Breast epithelium (tissue), 4 donors: Measurements from ENCODE around the gene CNTRL. TPM values are rescaled to one million over a fixed set of nuclear protein-coding genes. Genes with fewer than 3 reads are reported as not detected.

Source experiments
- DNase-seq, 2 donors: peaks; one replicate each; pipeline ENCODE4 v3.0.0-alpha.2; 2019; ENCODE audit warnings: low spot score in 2 of 2
- H3K27ac ChIP-seq, 2 donors: fragments of 200-600 bp; sonication (generic) in 1 of 2; one replicate each; pipeline ENCODE4 v1.5.1; 2016 to 2019; ENCODE audit warnings: mild to moderate bottlenecking in 1 of 2
- H3K27me3 ChIP-seq, 2 donors: fragments of 200-600 bp; sonication (generic) in 1 of 2; one replicate each; pipeline versions ENCODE4 v1.5.1 to v1.6.0; 2017 to 2019; ENCODE audit warnings: control low read depth in 1 of 2, mild to moderate bottlenecking in 1 of 2
- H3K36me3 ChIP-seq: fragments of 200-600 bp; one replicate; pipeline ENCODE4 v1.5.1; 2019
- H3K4me1 ChIP-seq, 2 donors: fragments of 200-600 bp; sonication (generic); one replicate each; pipeline ENCODE4 v1.5.1; 2016 to 2019; ENCODE audit warnings: control low read depth in 1 of 2
- H3K4me3 ChIP-seq, 3 donors: fragments of 200-600 bp; sonication (generic); 1 replicate in 2 of 3; 2 replicates in 1 of 3; pipeline ENCODE4 v1.5.1; 2016 to 2019; ENCODE audit warnings: mild to moderate bottlenecking in 3 of 3, moderate library complexity in 2 of 3
- H3K9me3 ChIP-seq, 2 donors: fragments of 200-600 bp; sonication (generic) in 1 of 2; one replicate each; pipeline ENCODE4 v1.5.1; 2016 to 2019; ENCODE audit warnings: control low read depth in 1 of 2
- POLR2A ChIP-seq: fragments of 450-650 bp; IDR thresholded peaks from one replicate; pipeline ENCODE4 v1.6.1; 2016; ENCODE audit warnings: antibody characterized with exemption, mild to moderate bottlenecking, moderate library complexity
- POLR2AphosphoS5 ChIP-seq, 3 donors: sonication (generic); formaldehyde crosslinking; IDR thresholded peaks; one replicate each; pipeline ENCODE4 v1.6.1; 2017; ENCODE audit warnings: antibody characterized with exemption in 3 of 3
- intact Hi-C: fragments of 100-400 bp; cut with DNase I; formaldehyde crosslinking; loops from one replicate; pipeline ENCODE4 v1.15.1; 2023; ENCODE audit warnings: low total_unique reads
- total RNA-seq, 3 donors: library from RNA; depleted of rRNA; stranded (reverse); fragments of >200 nt; gene quantifications; one replicate each; pipeline ENCODE4 v1.1.0, GENCODE V29; 2016
- TF ChIP-seq, protein P1 (sequence below), 3 donors: fragments of 450-650 bp; IDR thresholded peaks; one replicate each; pipeline ENCODE4 v1.5.1; 2016 to 2017; ENCODE audit warnings: antibody characterized with exemption in 3 of 3, mild to moderate bottlenecking in 3 of 3, moderate library complexity in 3 of 3

The CNTRL gene
- total RNA-seq, 3 donors from 2014 or later, result 18.4 to 26.8 (median 22.9) TPM

DNA sequence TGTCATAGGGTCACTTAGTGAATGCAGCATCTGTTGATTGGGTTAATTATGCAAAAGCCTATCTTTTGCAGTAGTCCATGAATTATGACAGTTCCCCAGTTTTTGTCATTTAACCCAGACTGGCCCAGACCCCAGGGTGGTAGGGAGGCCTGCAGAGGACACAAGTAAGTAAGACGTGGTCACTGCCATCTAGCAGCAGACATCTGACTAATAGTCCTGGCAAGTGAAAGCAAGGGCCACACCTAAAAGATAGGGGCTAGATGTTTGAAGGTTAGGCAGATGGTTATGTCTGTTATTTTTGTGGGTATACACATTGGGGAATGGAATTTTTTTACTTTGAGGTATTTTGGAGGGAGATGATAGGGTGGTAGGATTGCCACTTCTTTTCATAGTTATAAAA is 78.9 kb downstream of the CNTRL start:
- Histone ChIP-seq H3K27ac (no peak overlapping the region), H3K9me3 (no peaks in the 10 kb centered on the region), H3K27me3 (no peaks in the 10 kb centered on the region), H3K4me1 (no peaks in the 10 kb centered on the region), H3K4me3 (no peak overlapping the region), H3K36me3 (no peaks in the 10 kb centered on the region)
- DNase-seq, result no peak
- intact Hi-C loops, result no loop called here
- TF ChIP-seq, protein P1, sequence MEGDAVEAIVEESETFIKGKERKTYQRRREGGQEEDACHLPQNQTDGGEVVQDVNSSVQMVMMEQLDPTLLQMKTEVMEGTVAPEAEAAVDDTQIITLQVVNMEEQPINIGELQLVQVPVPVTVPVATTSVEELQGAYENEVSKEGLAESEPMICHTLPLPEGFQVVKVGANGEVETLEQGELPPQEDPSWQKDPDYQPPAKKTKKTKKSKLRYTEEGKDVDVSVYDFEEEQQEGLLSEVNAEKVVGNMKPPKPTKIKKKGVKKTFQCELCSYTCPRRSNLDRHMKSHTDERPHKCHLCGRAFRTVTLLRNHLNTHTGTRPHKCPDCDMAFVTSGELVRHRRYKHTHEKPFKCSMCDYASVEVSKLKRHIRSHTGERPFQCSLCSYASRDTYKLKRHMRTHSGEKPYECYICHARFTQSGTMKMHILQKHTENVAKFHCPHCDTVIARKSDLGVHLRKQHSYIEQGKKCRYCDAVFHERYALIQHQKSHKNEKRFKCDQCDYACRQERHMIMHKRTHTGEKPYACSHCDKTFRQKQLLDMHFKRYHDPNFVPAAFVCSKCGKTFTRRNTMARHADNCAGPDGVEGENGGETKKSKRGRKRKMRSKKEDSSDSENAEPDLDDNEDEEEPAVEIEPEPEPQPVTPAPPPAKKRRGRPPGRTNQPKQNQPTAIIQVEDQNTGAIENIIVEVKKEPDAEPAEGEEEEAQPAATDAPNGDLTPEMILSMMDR (IDR thresholded peaks at IDR 0.05), result no peak
- no peak for TF ChIP-seq POLR2A
- no peak for TF ChIP-seq POLR2AphosphoS5 (IDR thresholded peaks at IDR 0.05)

GRCh38 chr9:121154782-121155181 is 80.0 kb downstream of the CNTRL start:
- H3K4me3 ChIP-seq, result no peak overlapping the region
- H3K4me1 ChIP-seq, result no peaks in the 10 kb centered on the region
- H3K9me3 ChIP-seq, result no peaks in the 10 kb centered on the region
- DNase-seq, result no peak
- TF ChIP-seq POLR2AphosphoS5 (IDR thresholded peaks at IDR 0.05), result no peak
- TF ChIP-seq, protein P1 (IDR thresholded peaks at IDR 0.05), result no peak
- no peak for TF ChIP-seq POLR2A
- intact Hi-C loops, result no loop called here
- H3K36me3 ChIP-seq, result no peaks in the 10 kb centered on the region
- no peaks in the 10 kb centered on the region for H3K27me3 ChIP-seq
- no peak overlapping the region for H3K27ac ChIP-seq

GRCh38 chr9:121156263-121156731 is 81.5 kb downstream of the CNTRL start:
- no peak for DNase-seq
- Histone ChIP-seq H3K36me3 (no peaks in the 10 kb centered on the region), H3K4me1 (no peaks in the 10 kb centered on the region), H3K27ac (peak overlapping the region; percentile 48 to 52), H3K9me3 (no peaks in the 10 kb centered on the region), H3K4me3 (no peak overlapping the region), H3K27me3 (no peaks in the 10 kb centered on the region)
- intact Hi-C loops, result no loop called here
- TF ChIP-seq, protein P1 (IDR thresholded peaks at IDR 0.05), result no peak
- no peak for TF ChIP-seq POLR2AphosphoS5 (IDR thresholded peaks at IDR 0.05)

- H3K36me3 ChIP-seq, result no peaks in the 10 kb centered on the region
- DNase-seq, result no peak
- H3K4me1 ChIP-seq, result no peaks in the 10 kb centered on the region
- TF ChIP-seq POLR2AphosphoS5 (IDR thresholded peaks at IDR 0.05) (no peak), POLR2A (no peak)
- TF ChIP-seq, protein P1 (IDR thresholded peaks at IDR 0.05), result no peak
- intact Hi-C loops, result no loop called here
- H3K27me3 ChIP-seq, result no peaks in the 10 kb centered on the region
- H3K27ac ChIP-seq, result no peak overlapping the region
- H3K9me3 ChIP-seq, result no peaks in the 10 kb centered on the region
- H3K4me3 ChIP-seq, result no peak overlapping the region
Measured at GRCh38 chr9:121157939-121158338, 83.2 kb downstream of the CNTRL start.

GRCh38 chr9:121160025-121160424 is 85.3 kb downstream of the CNTRL start:
- Histone ChIP-seq H3K4me1 (no peaks in the 10 kb centered on the region), H3K9me3 (no peaks in the 10 kb centered on the region), H3K27ac (no peak overlapping the region), H3K4me3 (no peak overlapping the region), H3K36me3 (no peaks in the 10 kb centered on the region), H3K27me3 (no peaks in the 10 kb centered on the region)
- DNase-seq, result no peak
- intact Hi-C loops, result no loop called here
- TF ChIP-seq POLR2A (no peak), POLR2AphosphoS5 (IDR thresholded peaks at IDR 0.05) (no peak)
- TF ChIP-seq, protein P1 (IDR thresholded peaks at IDR 0.05), result no peak
